Inflammatory macrophage treated with lipopolysaccharide for 1 hour (primary cell): ENCODE results near the gene SAXO1.
"Not testable (repeated sequence)": the region's sequence is repeated elsewhere in the genome, so short reads cannot be mapped to it uniquely, and the experiment has no call there.

ENCODE experiments used
- DNase-seq, 2 donors: peaks; one replicate each; pipeline ENCODE4 v3.0.0-alpha.2; 2020 to 2022

The SAXO1 gene

DNA sequence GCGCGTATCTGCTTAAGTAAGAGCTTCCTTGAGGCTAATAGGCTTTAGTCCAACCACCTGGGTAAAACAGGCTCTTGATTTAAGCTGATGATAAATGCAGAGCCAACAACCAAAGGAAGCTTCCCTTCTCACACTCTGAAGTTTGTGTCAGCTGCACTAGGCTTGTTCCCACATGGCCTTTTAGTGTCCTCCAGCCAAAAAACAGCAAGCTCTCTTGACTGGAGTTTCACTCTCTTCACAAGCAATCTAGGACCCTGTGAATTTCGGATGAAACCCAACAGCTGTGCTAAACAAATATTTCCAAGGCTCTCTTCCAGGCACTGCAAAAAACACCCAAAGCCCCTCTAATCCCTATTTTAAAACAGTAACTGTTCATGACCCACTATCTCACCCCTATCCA is 63.9 kb downstream of the SAXO1 start:
- DNase-seq: no peak

DNA sequence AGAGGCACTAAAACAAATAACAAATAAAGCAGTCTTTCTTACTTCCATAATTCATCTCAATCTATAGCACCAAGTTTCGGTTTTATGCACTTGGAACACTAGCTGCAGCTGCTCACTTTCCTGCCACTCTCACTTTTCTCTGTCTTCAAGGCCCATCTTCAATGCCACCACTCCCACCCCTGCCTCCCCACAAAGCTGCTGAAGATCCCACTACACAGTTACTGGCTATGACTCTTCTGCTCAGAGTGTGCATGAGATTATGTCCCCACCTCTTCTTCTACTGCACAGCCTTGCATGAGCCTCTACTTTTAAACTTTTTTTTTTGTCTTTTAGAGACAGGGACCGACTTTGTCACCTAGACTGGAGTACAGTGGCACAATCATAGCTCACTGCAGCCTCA is 77.4 kb downstream of the SAXO1 start:
- no peak for DNase-seq

DNA sequence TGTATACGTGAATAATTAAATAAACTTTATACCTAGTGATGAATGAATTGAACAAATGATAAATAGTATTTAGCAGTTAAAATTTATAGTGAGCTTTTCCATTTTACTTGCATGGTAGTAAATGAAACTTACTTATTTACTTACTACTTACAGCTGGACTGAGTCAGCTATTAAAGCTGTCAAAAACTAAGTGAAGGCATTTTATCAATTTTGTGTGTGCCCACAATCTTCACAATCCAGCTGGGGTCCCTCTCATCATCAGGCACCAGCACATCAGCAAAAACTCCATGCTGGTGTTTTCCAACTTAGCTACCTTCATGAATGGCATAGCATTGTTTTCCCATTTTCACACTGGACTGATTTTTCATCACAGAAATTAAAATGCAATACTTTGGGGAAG is 81.1 kb downstream of the SAXO1 start:
- no peak for DNase-seq

DNA sequence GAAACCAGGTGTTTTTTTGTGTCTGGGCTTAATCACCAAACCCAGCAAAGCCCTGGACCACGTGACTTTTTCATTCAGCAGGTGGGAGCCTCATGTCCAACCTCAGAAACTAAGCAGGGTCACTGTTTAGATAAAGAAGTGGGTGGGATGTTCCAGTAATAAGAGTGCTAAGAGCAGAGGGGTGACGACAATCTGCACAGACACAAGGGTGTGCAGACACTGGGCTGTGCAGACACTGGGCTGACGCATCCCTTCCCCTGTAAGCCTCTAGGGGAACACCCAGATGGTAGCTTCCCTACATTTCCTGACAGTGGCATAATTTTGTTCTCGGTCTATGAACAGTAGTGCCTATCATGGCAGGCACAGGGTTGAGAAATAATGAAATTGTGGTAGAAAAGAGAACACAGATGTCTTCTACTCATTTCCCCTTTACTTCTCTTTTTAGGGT is 85.1 kb downstream of the SAXO1 start:
- DNase-seq: peak; percentile 63 to 75

DNA sequence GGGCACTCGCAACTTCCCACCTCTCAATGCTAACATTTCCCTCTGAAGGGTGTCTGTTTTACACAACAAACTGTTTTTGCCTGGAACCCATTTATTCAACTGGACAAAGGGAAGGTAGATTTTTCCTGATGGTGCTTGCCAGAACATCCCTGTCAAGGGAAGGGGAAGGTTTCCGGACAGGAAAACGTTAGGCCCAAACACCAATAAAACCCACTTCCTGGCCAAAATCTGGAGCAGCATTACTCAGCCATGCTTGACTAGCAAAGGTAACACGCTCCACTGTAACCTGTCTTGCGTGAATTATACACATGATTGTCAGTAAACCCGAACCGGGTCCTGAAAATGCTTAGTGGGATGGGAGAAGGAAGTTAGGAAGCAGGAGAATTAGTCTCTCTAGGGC is 90.2 kb downstream of the SAXO1 start:
- no peak for DNase-seq

DNA sequence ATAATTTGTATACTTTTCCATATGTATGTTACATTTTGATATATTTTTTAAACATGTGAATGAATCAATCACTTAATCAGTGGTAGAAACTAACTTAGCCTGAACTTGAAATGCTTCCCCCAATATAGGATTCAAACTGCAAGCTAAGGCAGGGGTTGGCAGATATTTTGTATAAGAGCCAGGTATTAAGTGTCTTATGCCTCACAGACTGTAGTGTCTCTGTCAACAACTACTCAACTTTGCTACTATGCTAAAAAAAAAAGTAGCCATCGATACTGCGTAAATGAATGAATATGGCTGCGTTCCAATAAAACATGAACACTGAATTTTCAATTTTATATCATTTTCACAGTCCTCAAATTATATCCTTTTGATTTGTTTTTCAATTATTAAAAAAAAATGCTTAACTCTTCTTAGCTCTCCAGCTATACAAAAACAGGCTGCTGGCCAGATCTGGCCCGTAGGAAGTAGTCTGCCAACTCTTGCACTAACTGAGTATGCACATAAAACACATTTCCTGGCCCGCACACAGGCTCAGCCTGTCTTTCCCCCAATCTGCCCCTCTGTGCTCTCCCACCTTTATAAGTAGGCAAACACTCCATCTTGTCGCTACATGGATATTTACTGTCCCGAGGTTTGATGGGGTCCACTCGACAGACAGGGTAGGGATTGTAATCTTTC is 91.8 kb downstream of the SAXO1 start:
- DNase-seq: no peak

DNA sequence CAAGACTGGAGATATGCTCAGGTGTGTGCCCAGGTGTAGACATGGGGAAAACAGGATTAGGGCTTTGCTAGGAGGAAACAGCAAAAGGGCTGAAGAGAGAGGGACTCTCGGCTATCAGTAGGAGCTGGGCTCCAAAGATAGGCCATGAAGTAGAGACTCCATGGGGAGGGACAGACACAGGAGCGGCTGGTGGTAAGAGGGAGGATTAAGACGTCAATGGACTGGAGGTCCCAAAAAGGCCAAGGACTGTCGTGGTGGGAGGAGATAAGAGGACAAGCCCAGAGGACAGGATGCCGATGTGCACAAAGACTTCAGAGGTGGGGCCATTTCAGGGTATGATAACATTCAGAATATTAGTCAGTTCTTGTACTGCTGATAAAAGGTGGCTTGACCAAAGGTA is 93.1 kb downstream of the SAXO1 start:
- no peak for DNase-seq

DNA sequence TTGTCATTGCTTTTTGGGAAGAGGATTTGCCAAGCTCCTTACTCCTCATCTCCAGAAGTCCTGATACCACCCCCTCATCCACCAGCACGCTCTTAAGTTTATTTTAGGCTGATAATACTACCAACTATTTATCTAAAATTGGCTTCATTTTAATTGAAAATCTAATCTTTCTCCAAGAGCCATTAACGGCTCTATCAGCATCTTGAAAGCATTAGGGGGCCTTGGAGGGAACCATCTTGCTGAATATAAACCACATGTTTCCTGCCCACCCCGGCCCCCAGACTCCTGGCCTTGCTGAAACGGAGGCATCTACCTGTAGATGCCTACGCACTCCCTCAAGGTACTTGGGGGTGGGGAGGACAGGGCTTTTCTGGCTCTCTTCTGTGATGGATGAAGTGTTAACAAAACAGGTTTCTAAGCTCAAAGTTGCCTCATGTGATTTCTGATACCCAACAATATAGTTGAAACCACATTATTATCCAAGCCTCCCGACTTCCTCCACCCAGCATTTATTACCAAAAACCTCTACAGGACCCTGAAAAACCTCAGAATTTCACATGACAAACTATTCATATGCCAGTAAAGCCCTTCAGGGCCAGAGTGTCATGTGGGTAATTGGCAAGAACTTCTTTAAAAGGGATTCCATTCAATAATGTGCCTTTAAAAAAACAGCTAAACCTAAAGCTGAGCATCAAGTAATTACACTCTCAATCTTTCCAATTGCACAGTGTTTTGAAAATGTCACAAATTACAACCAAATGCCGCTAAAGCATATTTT is 96.7 kb downstream of the SAXO1 start:
- no peak for DNase-seq

DNA sequence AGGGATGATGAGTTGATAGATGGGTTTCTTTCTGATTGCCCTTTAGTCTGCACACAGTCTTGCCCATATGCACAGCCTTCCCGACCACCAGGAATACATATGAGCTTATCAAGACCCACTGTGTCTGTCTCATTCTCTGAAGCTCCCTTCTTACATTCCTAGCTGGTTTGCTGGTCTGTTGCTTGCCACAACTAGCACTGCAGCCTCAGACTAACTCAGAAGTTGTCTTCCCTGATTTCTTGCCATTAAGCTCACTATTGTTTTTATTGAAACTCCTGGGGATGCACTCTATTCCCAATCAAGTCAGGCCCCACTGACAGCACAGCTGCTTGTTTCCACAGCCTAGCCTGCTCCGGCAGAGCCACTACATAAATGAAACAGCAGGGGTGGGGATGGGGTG is 97.5 kb downstream of the SAXO1 start:
- DNase-seq: no peak

DNA sequence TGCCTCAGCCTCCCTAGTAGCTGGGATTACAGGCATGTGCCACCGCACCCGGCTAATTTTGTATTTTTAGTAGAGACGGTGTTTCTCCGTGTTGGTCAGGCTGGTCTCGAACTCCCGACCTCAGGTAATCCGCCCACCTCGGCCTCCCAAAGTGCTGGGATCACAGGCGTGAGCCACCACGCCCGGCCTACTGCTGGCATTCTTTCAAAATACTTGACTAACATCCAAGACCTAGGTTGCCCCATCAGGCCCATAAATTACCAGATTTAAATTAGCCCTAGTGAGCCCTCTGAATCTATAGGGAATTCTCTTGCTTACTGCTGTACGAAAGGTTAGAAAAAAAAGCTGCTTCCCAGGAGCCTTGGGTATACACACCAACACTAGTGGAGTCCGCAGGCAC is 102.4 kb downstream of the SAXO1 start:
- DNase-seq: not testable (repeated sequence)

DNA sequence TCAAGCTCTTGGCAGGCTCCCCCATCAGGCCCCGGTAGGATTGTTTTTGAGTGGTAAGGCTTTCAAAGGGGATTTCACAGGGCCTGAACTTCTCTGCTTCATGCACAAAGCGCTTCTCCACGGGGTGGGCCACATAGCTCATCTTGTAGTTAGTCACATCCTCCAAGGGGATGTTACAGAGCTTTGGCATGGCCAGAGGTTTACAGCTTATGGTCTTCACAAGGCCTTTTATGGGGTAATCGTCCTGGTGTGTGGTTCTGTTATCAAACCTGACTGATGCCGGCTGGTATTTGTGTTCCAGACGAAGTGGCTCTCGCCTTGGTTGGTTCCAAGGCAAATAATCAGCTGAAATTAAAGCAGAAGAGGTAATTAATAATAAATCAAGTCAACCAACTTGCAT is 104.3 kb downstream of the SAXO1 start:
- DNase-seq: no peak

DNA sequence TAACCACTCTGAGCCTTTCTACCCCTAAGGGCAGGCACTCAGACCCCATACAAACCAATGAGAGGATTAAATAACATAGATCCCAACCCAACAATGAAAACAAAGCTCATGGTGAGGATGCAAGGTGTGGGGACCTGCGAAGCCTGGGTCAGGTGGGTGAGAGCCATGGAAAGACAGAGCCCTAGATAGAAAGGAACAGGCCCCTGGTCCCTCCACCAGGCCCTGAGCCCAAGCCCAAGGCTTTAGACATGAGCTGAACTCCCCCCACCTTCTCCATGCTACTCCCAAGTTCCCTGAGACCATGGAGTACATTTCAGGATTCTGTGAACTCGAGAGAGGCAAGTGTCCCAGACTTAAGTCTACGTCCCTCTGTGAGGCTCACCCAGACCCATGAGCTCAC is 106.5 kb downstream of the SAXO1 start:
- no peak for DNase-seq

DNA sequence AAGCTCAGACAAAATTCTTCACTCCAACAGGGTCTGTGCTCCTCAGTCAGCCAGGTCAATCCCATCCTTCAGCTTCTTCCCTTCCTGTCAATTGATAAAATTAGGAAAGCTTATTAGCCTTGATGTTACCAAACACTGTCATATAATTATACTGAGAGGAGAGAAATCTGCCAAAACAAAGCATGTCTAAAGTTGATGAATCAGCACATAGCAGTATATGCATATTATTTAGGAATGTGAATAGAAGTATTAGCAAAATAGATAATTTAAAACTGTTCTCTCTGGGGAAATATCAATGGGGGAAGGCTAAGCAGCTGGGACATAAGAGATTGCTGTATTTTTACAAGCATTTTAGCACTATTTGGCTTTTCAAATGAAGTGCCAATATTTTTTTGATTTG is 107.1 kb downstream of the SAXO1 start:
- DNase-seq: no peak

DNA sequence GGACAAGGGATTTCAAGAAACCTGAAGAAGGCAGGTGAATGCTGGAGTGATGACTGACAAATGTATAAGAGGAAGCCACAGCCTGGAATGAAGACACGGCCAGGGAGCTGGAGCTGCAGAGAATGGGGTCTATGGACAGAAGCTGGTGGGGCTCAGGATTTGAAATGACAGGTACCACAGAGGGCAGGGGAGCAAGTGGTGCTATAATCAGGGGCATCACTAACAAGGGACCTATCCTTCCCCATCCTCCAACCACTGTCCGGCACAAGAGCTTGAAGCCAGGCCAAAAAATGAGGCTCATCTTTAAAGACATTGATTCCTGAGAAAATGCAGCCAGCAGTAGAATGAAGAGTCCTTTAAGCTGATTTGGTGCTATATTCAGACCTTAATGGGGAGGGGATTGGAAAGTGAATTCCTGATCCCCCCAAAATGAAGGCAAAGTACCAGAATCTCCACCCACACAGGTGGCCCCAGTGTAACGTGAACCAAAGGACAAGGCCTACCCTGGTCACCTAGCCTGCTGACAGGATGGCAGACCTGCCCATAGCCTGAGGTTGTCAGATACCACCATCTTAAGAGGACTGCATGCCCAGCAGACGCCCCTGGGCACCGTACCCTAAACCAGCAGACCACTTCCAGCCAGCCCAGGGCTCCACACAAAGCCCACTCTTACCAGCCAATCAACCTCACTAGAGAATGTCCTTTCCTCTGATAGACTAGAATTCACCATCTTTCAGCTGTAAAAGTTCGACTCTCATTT is 109.2 kb downstream of the SAXO1 start:
- DNase-seq: no peak

DNA sequence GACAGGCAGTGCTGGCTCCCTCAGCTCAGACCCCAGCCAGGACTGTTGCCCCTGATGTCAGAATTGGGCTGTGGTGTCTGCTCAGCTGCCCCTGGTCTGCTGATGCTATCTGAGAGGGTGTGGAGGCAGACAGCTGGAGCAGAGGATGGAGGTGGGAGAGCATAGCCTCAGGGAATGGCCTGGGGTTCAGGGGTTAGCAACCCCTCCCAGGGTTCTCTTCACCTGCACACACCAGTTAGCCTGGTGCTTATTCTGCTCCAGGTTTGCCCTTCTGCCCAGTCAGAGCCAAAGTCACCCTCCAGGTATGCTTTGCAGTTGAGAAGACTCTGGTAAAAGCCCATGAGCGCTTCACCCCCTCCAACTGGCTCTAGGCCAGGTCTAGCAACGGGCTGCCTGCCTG is 109.8 kb downstream of the SAXO1 start:
- no peak for DNase-seq

DNA sequence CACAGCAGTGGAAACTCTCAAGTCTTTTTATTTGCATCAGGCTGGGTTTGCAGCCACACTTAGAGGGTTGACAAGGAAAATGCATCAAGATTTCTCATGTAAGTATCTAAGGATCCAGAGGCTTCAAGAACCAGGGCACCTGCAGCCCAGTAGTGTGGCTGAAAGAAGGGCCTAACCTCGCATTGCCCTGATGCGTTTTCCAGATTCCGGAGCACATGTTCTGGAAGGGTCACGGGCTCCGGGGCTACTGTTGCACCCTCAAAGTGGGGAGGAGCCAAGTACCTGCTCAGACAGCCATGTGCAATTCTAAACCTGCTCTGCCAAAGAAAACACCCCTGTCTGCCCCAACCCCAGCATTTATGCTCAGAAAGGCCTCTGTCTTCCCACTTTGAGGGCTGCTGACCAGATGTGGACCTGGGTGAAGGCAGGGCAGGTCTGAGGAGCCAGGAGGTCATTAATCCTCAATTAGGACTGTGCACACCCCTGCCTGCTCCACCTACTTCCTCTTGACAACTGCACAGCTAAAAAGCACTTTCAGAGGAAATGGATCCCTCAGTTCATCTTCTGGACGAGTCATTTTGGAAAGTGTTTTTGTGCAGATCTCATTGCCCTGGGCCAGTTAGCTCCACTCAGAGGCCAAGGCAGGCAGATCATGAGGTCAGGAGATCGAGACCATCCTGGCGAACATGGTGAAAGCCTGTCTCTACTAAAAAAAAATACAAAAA is 110.7 kb downstream of the SAXO1 start:
- no peak for DNase-seq

DNA sequence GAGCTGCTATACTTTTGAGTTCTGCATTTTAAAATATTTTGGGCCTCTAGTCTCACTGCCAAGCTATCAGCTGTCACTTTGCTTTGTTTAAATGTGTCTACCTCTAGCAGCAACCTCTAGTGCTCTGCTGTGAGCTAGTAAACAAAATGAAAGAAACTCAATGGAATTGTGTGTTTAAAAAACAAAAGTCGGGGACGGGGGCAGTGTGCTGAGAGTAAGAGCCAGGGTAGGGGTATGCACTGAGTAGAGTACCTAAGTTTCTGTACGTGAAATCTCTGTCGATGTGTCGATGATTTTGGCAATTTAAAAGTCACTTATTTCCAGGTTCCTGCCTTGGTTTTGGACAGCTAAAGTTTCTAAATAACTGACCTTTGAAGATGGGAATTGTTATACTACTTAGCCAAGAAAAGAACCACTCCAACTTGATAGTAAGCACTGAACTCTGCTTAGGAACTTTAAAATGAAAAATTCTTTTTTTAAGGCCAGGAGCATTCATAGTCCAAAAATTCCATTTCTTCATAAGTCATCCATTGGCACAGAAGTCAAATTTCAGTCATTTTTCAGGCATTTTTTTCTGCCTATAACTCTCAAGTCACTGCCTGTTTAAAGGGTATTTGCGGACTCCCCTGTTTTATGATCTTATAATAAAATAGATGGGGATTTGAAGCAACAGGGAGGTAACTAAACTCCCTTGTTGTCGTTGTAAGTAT is 111.5 kb downstream of the SAXO1 start:
- no peak for DNase-seq

DNA sequence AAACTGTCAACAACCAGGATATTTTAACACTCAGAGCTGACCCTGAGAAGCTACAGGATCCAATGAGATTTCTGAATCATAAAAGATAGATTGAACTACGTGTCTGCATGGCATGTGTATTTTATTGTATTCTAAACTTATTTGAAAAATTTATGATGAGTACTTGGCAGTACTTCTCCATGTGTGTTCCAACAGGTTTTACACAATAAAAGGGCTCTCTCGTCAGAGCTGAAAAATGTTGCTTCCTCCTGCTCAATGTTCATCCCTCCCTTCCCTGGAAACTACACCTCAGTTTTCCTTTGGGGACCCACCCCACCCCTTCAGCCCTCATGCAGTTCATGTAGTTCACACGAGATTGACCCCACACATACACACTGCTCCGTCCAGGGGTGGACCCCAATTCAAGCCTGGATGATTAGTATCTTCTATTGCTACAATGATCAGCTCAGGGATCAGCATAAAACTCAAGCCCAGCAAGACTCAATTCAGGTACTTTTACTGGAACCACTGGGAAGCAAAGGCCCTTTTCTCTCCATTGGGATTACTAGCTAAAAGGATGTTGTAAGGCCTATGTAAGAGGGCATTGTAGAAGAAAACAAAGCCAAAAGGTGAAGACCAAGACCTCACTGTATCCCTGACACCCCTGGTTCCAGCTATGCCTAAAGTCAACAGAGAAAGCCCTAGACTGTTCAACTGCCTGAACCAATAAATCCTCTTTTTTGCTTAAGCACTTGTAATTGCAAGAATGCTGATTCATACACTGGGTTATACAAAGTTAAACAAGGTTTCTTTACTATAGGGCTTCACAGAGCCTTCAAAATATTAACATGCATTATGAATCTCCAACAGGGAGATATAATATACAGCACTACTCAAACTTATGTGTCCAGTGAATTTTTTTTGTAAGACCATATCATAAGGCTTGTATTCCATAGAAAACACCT is 112.6 kb downstream of the SAXO1 start:
- DNase-seq: no peak

DNA sequence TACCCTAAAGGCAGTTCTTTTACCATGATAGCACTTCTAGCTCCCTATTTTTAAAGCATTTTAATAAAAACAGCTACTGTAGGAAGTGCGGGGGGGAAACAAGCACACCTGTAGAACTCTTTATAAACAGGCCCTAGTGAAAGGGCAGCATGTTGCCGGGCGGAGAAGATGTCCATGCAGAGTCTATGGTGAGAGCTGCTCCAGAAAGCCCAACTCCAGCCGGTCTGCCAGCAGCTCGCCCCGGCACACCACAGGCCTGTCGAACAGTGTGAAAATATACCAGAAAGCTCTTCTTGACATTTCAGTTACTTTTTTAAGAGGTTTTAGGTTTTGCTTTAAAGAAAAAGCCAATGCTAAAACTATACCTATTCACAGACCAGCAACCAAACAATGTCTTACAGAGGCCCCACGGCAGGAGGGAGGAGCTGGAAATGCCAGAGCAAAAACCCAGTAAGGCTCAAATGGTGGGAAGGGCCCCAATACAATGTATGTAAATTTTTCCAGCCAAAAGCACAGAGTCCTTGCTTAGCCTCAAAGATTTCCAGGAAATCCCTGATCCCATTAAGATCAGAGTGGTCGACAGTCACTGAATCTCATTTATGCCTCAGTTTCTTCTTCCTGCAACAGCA is 121.2 kb downstream of the SAXO1 start:
- no peak for DNase-seq

DNA sequence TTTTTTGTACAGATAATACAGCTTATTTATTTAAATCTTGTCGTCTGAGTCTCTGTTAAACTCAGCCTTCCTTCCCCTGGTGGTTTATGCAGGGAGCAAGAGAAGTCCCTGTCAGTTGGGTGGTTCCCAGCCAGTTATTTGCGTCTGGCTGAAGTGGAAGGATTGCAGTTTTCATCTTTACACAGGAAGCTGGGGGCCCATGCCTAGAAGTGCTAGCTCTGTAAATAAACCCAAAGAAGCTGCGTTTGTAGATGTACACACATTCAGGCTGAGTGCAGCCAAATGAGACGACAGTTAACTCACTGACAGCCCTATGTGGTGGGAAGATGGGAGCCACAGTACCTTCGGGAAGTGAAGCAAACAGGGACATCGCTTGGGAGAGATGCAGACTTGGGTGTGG is 122.1 kb downstream of the SAXO1 start:
- no peak for DNase-seq

DNA sequence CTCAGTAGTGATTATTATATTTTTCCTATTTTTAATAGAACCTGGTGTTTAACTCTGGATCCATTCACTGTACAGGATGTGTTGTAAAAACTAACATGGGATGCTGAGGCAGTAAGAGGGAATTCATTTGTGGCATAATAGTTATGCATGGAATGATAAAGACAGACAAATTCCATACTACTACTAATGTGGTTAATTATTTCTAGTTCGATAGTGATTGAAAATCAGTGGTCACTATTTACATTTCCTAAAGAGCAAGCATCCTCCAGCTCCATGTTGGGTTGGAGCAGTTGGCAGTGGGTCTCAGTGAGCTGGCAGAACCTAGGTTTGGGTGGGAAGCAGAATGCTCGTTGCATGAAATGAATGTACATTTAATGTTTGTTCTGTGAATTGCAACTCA is 122.6 kb downstream of the SAXO1 start:
- no peak for DNase-seq
